T-helper 1 cell treated with Interleukin-12 subunit alpha and Interleukin-12 subunit beta and Interleukin-4 antibody, amounts not matched to agents 30 μg/mL and 1 μg/mL, for 36 hours (primary cell): ENCODE measurements around the gene MAN1A1.

Experiments used
- H3K27ac Mint-ChIP-seq: one replicate; pipeline ENCODE4 v1.8.0; 2021; ENCODE audit warnings: mild to moderate bottlenecking, mixed read lengths
- H3K27me3 Mint-ChIP-seq: one replicate; pipeline ENCODE4 v1.8.0; 2021; ENCODE audit warnings: low read depth, mixed read lengths
- H3K36me3 Mint-ChIP-seq: one replicate; pipeline ENCODE4 v1.8.0; 2021; ENCODE audit warnings: low read depth, mixed read lengths
- H3K4me1 Mint-ChIP-seq: one replicate; pipeline ENCODE4 v1.8.0; 2021; ENCODE audit warnings: low read depth, mixed read lengths
- H3K4me3 Mint-ChIP-seq: one replicate; pipeline ENCODE4 v1.8.0; 2021; ENCODE audit warnings: mild to moderate bottlenecking, moderate library complexity, mixed read lengths
- H3K9me3 Mint-ChIP-seq: one replicate; pipeline ENCODE4 v1.8.0; 2021; ENCODE audit warnings: mixed read lengths

The MAN1A1 gene

DNA sequence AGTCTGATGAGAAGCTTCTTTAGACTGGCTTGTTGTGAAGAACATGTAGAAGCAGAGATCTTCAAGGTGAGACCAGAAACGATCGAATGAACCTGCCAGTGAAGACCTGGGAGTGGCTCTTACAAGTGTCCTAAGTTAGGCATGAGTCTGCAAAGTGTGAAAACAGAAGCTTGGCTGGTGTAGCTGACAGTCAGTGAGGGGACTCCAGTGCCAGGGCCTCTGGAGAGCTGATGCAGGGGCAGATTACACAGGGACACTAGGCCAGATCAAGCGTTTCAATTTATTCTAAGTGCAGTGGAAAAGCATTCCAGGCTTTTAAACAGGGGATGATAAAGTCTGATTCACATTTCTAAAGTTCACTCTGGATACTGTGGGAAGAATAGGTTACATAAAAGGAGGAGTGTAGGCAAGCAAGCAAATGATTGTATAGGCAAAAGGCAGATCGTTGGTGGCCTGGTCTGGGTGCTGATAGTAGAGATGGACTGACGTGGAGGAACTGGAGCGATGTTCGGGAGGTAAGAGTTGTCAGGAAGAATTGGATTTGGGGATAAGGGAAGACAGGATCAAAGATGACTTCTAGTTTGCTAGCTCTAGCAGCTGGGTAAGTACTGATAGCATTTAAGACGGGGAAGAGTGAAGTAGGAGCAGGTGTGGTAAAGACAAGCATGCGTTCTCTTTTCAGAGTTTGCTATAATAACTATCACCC is 133.5 kb downstream of the MAN1A1 start:
- no peak overlapping the region for H3K27ac Mint-ChIP-seq
- H3K4me3 Mint-ChIP-seq, result no peak overlapping the region
- H3K27me3 Mint-ChIP-seq, result no peaks in the 10 kb centered on the region
- H3K4me1 Mint-ChIP-seq, result peaks cover 2% of the 10 kb centered on the region
- no peaks in the 10 kb centered on the region for H3K9me3 Mint-ChIP-seq
- no peaks in the 10 kb centered on the region for H3K36me3 Mint-ChIP-seq

DNA sequence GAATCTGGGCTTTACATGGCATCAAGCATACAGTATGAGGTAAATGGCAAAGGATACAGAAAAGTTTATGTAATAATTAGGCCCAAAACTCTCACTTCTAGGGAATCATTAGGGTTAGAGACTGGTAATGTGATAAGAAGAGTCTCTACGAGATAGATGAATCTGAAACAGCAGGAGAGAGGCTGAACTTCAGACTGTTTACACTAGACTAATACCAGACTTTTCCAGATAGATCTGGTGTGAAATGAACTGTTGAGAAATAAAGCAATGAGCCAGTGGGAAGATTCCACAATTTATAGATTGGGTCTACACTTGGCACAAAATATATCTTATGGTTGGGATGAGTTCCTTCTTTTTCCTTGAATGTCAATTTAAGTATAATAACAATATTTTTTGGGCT is 134.3 kb downstream of the MAN1A1 start:
- peaks cover 2% of the 10 kb centered on the region for H3K4me1 Mint-ChIP-seq
- no peaks in the 10 kb centered on the region for H3K27me3 Mint-ChIP-seq
- no peaks in the 10 kb centered on the region for H3K9me3 Mint-ChIP-seq
- H3K4me3 Mint-ChIP-seq, result no peak overlapping the region
- H3K36me3 Mint-ChIP-seq, result peaks cover 4% of the 10 kb centered on the region
- no peak overlapping the region for H3K27ac Mint-ChIP-seq

DNA sequence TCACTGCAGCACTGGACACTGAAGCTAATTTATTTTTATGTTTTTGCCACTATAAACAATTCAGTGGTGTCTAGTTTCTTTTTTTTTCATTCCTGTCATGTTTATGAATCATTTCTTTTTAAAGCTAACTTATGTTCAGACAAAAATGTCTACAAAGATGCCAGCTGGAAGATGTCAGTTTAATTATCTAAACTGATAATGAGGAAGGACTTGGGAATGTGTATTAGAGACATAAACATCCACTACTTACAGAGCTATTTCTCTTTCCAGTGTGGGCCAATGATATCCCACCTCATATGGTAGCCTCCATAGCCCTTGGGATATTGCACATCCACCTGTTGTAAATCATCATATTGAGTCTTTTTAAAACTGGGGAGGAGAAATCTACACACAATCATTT is 139.0 kb downstream of the MAN1A1 start:
- Mint-ChIP-seq H3K9me3 (no peaks in the 10 kb centered on the region), H3K4me1 (peaks cover 18% of the 10 kb centered on the region), H3K4me3 (no peak overlapping the region), H3K36me3 (peaks cover 5% of the 10 kb centered on the region), H3K27ac (no peak overlapping the region), H3K27me3 (no peaks in the 10 kb centered on the region)

GRCh38 chr6:119209452-119210205 is 139.9 kb downstream of the MAN1A1 start:
- H3K27ac Mint-ChIP-seq, result no peak overlapping the region
- H3K9me3 Mint-ChIP-seq, result no peaks in the 10 kb centered on the region
- peaks cover 18% of the 10 kb centered on the region for H3K4me1 Mint-ChIP-seq
- peaks cover 5% of the 10 kb centered on the region for H3K36me3 Mint-ChIP-seq
- no peak overlapping the region for H3K4me3 Mint-ChIP-seq
- H3K27me3 Mint-ChIP-seq, result no peaks in the 10 kb centered on the region

GRCh38 chr6:119207971-119208725 is 141.4 kb downstream of the MAN1A1 start:
- peaks cover 20% of the 10 kb centered on the region for H3K4me1 Mint-ChIP-seq
- peaks cover 10% of the 10 kb centered on the region for H3K36me3 Mint-ChIP-seq
- H3K27me3 Mint-ChIP-seq, result no peaks in the 10 kb centered on the region
- no peak overlapping the region for H3K27ac Mint-ChIP-seq
- no peak overlapping the region for H3K4me3 Mint-ChIP-seq
- no peaks in the 10 kb centered on the region for H3K9me3 Mint-ChIP-seq

DNA sequence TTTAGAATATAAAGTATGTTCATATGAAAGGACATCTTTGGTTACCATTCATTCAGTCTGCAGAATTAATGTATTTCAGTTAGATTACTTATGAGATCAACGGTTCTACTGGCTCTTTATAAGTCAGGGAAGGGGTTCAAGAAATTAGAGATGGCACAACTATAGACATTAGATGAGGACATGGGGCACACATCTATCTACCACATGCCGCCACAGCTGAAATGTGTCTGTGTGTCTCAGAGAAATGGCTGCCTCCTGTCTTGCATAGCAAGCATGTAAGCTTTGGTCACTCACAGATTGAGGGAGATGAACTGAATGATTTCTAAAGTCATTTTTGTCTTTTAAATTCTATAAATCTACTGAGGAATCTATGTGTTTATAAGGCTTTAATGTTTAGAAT is 142.2 kb downstream of the MAN1A1 start:
- Mint-ChIP-seq H3K36me3 (peaks cover 17% of the 10 kb centered on the region), H3K27me3 (no peaks in the 10 kb centered on the region), H3K4me1 (peaks cover 20% of the 10 kb centered on the region), H3K27ac (no peak overlapping the region), H3K9me3 (no peaks in the 10 kb centered on the region), H3K4me3 (no peak overlapping the region)

- H3K27me3 Mint-ChIP-seq, result no peaks in the 10 kb centered on the region
- H3K36me3 Mint-ChIP-seq, result peaks cover 18% of the 10 kb centered on the region
- no peak overlapping the region for H3K27ac Mint-ChIP-seq
- H3K9me3 Mint-ChIP-seq, result no peaks in the 10 kb centered on the region
- H3K4me3 Mint-ChIP-seq, result no peak overlapping the region
- peaks cover 20% of the 10 kb centered on the region for H3K4me1 Mint-ChIP-seq
These were observed 143.5 kb downstream of the MAN1A1 start for GRCh38 chr6:119205911-119206618.

DNA sequence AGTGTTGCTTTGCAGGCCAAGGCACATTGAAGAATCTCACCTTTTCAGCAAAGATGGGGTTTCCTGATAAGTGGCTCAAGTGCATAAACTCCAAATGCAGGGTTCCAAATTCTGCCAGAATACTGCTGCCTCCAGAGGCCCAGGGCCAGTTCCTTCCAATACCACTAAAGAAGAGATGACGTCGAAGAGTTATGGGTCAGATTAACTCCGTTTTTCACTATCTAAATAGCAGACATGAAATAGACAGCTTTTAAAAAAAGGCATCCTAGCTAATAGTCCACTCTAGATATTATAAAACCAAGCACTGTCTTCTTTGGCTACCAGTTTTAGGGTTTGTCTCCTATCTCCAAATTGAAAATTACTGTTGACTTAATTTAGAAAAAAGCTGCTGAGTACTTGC is 144.8 kb downstream of the MAN1A1 start:
- Mint-ChIP-seq H3K4me1 (peaks cover 20% of the 10 kb centered on the region), H3K9me3 (no peaks in the 10 kb centered on the region), H3K4me3 (no peak overlapping the region), H3K27ac (no peak overlapping the region), H3K27me3 (no peaks in the 10 kb centered on the region), H3K36me3 (peaks cover 18% of the 10 kb centered on the region)

DNA sequence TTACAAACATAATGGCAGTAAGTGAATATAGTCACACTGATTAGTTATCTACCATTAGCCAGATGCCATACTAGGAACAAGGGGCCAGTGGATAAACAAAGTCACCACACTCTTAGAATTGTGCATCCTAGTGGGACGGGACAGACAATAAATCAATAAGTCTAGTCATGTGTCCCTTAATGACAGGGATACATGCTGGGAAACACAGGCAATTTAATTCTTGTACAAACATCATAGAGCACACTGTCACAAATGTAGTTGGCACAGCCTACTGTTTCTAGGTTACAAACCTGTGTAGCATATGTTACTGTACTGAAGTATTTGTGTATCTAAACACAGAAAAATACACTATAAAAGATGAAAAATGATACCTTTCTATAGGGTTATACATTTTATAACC is 148.1 kb downstream of the MAN1A1 start:
- Mint-ChIP-seq H3K27ac (no peak overlapping the region), H3K27me3 (no peaks in the 10 kb centered on the region), H3K9me3 (no peaks in the 10 kb centered on the region), H3K4me3 (no peak overlapping the region), H3K4me1 (peaks cover 10% of the 10 kb centered on the region), H3K36me3 (peaks cover 25% of the 10 kb centered on the region)

DNA sequence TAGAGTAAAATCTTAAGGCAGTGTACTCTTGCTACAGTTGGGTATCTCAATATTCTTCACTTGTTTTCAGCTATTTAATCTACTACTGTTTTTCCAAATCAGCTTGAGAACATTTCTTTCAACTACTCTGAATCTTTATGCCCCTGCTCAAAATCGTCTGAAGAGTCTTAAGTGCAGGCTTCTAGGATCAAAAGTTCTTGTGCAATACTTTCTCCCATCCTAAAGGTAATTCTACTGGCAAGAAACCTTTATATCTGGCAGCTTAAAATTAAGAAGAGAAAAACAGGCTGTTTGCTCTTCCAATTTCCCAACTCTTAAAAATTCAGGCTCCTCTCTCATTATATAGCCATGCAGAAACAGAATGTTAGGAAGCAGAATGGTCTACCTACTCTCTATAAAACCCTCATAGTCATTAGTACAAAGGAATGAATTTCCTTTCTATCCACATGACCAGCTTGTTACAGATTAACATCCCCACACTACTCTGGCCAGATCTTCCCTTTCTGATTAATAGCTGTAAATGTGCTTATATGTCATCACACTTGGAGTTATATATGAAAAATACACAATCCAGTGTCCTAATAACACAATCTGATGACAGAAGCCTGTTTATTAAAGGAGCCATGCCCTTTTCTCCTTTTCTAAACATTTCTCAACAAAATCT is 148.9 kb downstream of the MAN1A1 start:
- peaks cover 29% of the 10 kb centered on the region for H3K36me3 Mint-ChIP-seq
- H3K4me3 Mint-ChIP-seq, result no peak overlapping the region
- H3K27me3 Mint-ChIP-seq, result no peaks in the 10 kb centered on the region
- H3K27ac Mint-ChIP-seq, result no peak overlapping the region
- peaks cover 2% of the 10 kb centered on the region for H3K4me1 Mint-ChIP-seq
- no peaks in the 10 kb centered on the region for H3K9me3 Mint-ChIP-seq

DNA sequence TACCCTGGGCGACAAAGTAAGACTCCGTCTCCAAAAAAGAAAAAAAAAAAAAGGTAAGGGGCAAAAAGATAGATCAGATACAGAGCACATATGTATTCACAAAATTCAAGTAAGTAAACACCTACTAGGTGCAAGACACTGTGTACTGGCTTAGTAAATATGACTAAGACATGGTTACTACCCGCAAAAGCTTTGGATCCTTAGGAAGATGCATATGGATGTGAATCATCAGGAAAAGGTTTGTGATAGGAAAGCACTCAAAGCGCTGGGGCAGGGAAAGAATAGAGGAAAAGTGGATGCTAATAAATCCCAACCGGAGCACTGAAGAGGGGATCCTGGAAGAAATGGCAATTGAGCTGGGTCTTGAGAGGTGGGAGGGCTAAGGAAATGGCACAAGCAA is 152.3 kb downstream of the MAN1A1 start:
- no peak overlapping the region for H3K4me3 Mint-ChIP-seq
- no peaks in the 10 kb centered on the region for H3K9me3 Mint-ChIP-seq
- H3K27ac Mint-ChIP-seq, result no peak overlapping the region
- H3K4me1 Mint-ChIP-seq, result no peaks in the 10 kb centered on the region
- H3K27me3 Mint-ChIP-seq, result no peaks in the 10 kb centered on the region
- H3K36me3 Mint-ChIP-seq, result peaks cover 22% of the 10 kb centered on the region

DNA sequence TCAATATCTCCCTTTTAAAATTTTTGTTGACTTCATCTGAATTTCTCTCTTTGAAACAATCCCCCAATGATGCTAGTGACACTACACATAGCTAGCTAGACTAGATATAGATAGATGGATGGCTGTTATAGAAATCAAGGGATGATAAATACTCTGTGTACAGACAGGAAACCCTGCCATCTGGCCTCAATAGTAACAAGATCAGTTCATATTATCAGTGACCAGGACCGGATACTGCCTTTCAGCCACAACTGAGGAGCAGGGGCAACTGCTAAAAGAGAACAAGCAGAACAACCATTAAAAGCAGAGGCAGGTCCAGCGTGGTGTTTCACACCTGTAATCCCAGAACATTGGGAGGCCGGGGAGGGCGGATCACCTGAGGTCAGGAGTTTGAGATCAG is 152.8 kb downstream of the MAN1A1 start:
- H3K36me3 Mint-ChIP-seq, result peaks cover 27% of the 10 kb centered on the region
- no peaks in the 10 kb centered on the region for H3K27me3 Mint-ChIP-seq
- no peak overlapping the region for H3K27ac Mint-ChIP-seq
- H3K4me3 Mint-ChIP-seq, result no peak overlapping the region
- H3K4me1 Mint-ChIP-seq, result no peaks in the 10 kb centered on the region
- no peaks in the 10 kb centered on the region for H3K9me3 Mint-ChIP-seq

GRCh38 chr6:119195848-119196247 is 153.7 kb downstream of the MAN1A1 start:
- Mint-ChIP-seq H3K4me3 (no peak overlapping the region), H3K36me3 (peaks cover 25% of the 10 kb centered on the region), H3K27ac (no peak overlapping the region), H3K4me1 (no peaks in the 10 kb centered on the region), H3K9me3 (no peaks in the 10 kb centered on the region), H3K27me3 (no peaks in the 10 kb centered on the region)

GRCh38 chr6:119195204-119195603 is 154.4 kb downstream of the MAN1A1 start:
- no peak overlapping the region for H3K4me3 Mint-ChIP-seq
- peaks cover 26% of the 10 kb centered on the region for H3K36me3 Mint-ChIP-seq
- no peaks in the 10 kb centered on the region for H3K4me1 Mint-ChIP-seq
- no peak overlapping the region for H3K27ac Mint-ChIP-seq
- no peaks in the 10 kb centered on the region for H3K9me3 Mint-ChIP-seq
- no peaks in the 10 kb centered on the region for H3K27me3 Mint-ChIP-seq
